ENCODE data around the gene HOXB3. TPM values are rescaled to one million over a fixed set of nuclear protein-coding genes. Genes with fewer than 3 reads are reported as not detected.

Gene HOXB3
- total and polyA plus RNA-seq, 7 donors = 0.96 to 8.8 (median 1.5) TPM

GRCh38 chr17:48562934-48563333, 27.1 kb downstream of the HOXB3 start:
- Histone ChIP-seq H3K9me3 (no peaks in the 10 kb centered on the region), H3K27me3 (ENCODE audit: insufficient read depth in 3 of 3, low read length in 2 of 3) (peaks cover 0 to 29% (median 13%) of the 10 kb centered on the region in 3 donors), H3K36me3 (ENCODE audit: insufficient read depth in 1 of 2, low read depth in 1 of 2) (no peaks in the 10 kb centered on the region), H3K4me3 (no peak overlapping the region), H3K27ac (no peak overlapping the region), H3K4me1 (no peaks in the 10 kb centered on the region)
- intact Hi-C loops (cut with DNase I) = no loop called here
- DNase-seq (no peak), ATAC-seq (no peak)
- TF ChIP-seq CTCF (IDR thresholded peaks at IDR 0.05) = no peak
- WGBS, 3 donors = 86 to 89% (median 89%) methylated on average over 5 of the region's 5 CpGs

- no peak for TF ChIP-seq CTCF (IDR thresholded peaks at IDR 0.05)
- no peaks in the 10 kb centered on the region for H3K9me3 ChIP-seq
- H3K4me1 ChIP-seq = no peaks in the 10 kb centered on the region
- no peak overlapping the region for H3K4me3 ChIP-seq
- intact Hi-C loops (cut with DNase I) = no loop called here
- peaks cover 0 to 22% (median 12%) of the 10 kb centered on the region in 3 donors for H3K27me3 ChIP-seq (ENCODE audit: insufficient read depth in 3 of 3, low read length in 2 of 3)
- no peaks in the 10 kb centered on the region for H3K36me3 ChIP-seq (ENCODE audit: insufficient read depth in 1 of 2, low read depth in 1 of 2)
- no peak for DNase-seq
- H3K27ac ChIP-seq = no peak overlapping the region
- WGBS, 3 donors = 87 to 92% (median 88%) methylated on average over 15 of the region's 15 CpGs
- no peak for ATAC-seq
Measured at GRCh38 chr17:48561884-48562810, 27.9 kb downstream of the HOXB3 start.

- Histone ChIP-seq H3K4me3 (no peak overlapping the region), H3K9me3 (no peaks in the 10 kb centered on the region), H3K27me3 (ENCODE audit: insufficient read depth in 3 of 3, low read length in 2 of 3) (peaks cover 0 to 16% (median 8%) of the 10 kb centered on the region in 3 donors), H3K36me3 (ENCODE audit: insufficient read depth in 1 of 2, low read depth in 1 of 2) (no peaks in the 10 kb centered on the region), H3K27ac (no peak overlapping the region), H3K4me1 (peaks cover 6% of the 10 kb centered on the region)
- DNase-seq (no peak), ATAC-seq (no peak)
- intact Hi-C loops (cut with DNase I) = no loop called here
- WGBS, 3 donors = 80 to 81% (median 81%) methylated on average over 14 of the region's 14 CpGs
- no peak for TF ChIP-seq CTCF (IDR thresholded peaks at IDR 0.05)
Measured at GRCh38 chr17:48559840-48560817, 29.9 kb downstream of the HOXB3 start.

GRCh38 chr17:48559122-48559839, 30.8 kb downstream of the HOXB3 start:
- WGBS, 3 donors = 82 to 92% (median 89%) methylated on average over 16 of the region's 16 CpGs
- peaks cover 6% of the 10 kb centered on the region for H3K4me1 ChIP-seq
- intact Hi-C loops (cut with DNase I) = no loop called here
- no peak for TF ChIP-seq CTCF (IDR thresholded peaks at IDR 0.05)
- H3K36me3 ChIP-seq (ENCODE audit: insufficient read depth in 1 of 2, low read depth in 1 of 2) = no peaks in the 10 kb centered on the region
- H3K9me3 ChIP-seq = no peaks in the 10 kb centered on the region
- no peak overlapping the region for H3K27ac ChIP-seq
- no peak for ATAC-seq
- no peak overlapping the region for H3K4me3 ChIP-seq
- DNase-seq = no peak
- peaks cover 0 to 9% (median 8%) of the 10 kb centered on the region in 3 donors for H3K27me3 ChIP-seq (ENCODE audit: insufficient read depth in 3 of 3, low read length in 2 of 3)
